Measurements from ENCODE around the gene ATF3. TPM values are rescaled to one million over a fixed set of nuclear protein-coding genes. Genes with fewer than 3 reads are reported as not detected.
A peak's percentile ranks its signal among the peaks of the same experiment; 100 is the strongest.
"Not testable (repeated sequence)": the region's sequence is repeated elsewhere in the genome, so short reads cannot be mapped to it uniquely, and the experiment has no call there.

ATF3 gene
- total RNA-seq, 2 donors from 2014 or later: 12.6 to 27.6 TPM

DNA sequence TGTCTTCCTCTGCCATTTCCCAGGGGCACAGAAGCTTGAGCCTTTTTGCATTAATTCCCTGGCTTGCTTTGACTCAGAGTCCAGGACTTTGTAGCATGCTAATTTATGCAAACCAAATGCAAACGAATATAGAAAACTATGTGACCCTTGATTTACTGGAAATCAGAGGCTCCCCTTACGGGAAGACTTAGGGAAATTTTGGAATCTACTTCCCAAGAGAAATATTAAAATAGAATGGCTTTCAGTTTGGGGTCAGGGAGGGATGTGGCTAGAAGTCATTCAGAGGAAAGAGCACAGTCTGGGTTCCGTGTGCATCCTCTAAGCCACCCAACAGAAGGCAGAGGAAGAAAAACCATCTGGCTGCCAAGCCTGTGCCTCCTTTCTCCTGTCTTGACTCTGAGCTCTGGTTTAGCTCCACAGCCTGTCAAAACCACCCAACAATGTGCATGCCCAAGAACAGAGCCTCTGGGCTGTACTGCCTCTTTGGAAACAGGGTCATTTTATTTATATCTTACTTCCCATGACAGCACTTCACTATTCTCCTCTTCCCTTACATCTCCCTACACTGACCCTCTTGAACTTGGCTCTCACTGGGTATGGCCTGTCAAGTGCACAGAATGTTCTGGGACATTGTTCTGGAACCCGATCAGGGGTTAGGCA, 30.1 kb downstream of the ATF3 start:
- TF ChIP-seq, protein P1, sequence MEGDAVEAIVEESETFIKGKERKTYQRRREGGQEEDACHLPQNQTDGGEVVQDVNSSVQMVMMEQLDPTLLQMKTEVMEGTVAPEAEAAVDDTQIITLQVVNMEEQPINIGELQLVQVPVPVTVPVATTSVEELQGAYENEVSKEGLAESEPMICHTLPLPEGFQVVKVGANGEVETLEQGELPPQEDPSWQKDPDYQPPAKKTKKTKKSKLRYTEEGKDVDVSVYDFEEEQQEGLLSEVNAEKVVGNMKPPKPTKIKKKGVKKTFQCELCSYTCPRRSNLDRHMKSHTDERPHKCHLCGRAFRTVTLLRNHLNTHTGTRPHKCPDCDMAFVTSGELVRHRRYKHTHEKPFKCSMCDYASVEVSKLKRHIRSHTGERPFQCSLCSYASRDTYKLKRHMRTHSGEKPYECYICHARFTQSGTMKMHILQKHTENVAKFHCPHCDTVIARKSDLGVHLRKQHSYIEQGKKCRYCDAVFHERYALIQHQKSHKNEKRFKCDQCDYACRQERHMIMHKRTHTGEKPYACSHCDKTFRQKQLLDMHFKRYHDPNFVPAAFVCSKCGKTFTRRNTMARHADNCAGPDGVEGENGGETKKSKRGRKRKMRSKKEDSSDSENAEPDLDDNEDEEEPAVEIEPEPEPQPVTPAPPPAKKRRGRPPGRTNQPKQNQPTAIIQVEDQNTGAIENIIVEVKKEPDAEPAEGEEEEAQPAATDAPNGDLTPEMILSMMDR (IDR thresholded peaks at IDR 0.05): no peak
- no peaks in the 10 kb centered on the region for H3K27me3 ChIP-seq
- peaks cover 0 to 45% of the 10 kb centered on the region in 2 donors for H3K4me1 ChIP-seq
- H3K36me3 ChIP-seq: no peaks in the 10 kb centered on the region
- peak overlapping the region; percentile 45 to 76 for H3K27ac ChIP-seq
- DNase-seq (ENCODE audit: low spot score): no peak
- H3K4me3 ChIP-seq: peak overlapping the region in 1 of 2 donors; percentile 26
- H3K9me3 ChIP-seq: no peaks in the 10 kb centered on the region

DNA sequence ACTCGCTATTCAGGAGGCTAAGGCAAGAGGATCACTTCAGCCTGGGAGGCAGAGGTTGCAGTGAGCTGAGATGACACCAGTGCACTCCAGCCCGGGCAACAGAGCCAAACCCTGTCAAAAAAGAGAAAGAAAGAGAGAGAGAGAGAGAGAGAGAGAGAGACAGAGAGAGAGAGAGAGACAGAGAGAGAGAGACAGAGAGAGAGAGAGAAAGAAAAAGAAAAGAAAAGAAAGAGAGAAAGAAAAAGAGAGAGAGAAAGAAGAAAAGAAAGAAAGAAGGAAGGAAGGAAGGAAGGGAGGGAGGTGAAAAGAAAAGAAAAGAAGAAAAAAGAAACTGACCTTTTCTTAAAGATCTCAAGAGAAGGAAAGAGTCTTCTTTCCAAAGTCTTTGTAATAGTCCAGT, 31.0 kb downstream of the ATF3 start:
- H3K9me3 ChIP-seq; H3K4me3 ChIP-seq; DNase-seq (ENCODE audit: low spot score); H3K27me3 ChIP-seq; H3K36me3 ChIP-seq: not testable (repeated sequence)
- peak overlapping the region; percentile 45 to 76 for H3K27ac ChIP-seq
- H3K4me1 ChIP-seq: peaks cover 0 to 45% of the 10 kb centered on the region in 2 donors

DNA sequence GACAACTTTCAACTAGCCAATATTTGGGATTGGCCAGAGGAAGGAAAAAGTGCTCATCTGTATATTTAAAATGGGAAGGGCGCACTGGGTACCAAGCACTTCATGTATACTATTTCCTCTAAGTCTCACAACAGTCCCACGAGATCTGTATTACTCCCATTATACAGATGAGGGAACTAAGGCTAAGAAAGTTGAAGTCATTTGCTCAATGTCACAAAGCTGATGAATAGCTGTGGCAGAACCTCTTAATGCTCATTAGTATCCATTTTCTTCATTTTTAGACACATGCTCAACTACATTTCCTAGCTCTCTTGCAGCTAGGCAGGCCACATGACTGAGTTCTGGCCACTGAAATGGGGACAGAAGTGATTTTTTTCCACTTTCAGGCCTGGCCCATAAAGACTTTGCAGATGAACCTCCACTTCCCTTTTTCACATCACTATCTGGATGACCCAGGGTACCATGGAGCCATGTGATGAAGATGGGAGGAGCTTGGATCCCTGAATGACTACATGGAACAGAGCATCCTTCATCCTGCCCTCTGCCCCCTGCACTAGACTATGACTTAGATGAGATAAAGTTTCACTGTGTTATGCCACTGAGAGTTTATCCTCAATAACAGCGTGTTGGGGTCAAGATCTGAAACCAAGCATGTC, 31.8 kb downstream of the ATF3 start:
- H3K36me3 ChIP-seq: no peaks in the 10 kb centered on the region
- H3K27me3 ChIP-seq: no peaks in the 10 kb centered on the region
- TF ChIP-seq, protein P1 (IDR thresholded peaks at IDR 0.05): no peak
- no peaks in the 10 kb centered on the region for H3K9me3 ChIP-seq
- H3K4me1 ChIP-seq: peaks cover 0 to 40% of the 10 kb centered on the region in 2 donors
- no peak overlapping the region for H3K27ac ChIP-seq
- no peak overlapping the region for H3K4me3 ChIP-seq
- no peak for DNase-seq (ENCODE audit: low spot score)

DNA sequence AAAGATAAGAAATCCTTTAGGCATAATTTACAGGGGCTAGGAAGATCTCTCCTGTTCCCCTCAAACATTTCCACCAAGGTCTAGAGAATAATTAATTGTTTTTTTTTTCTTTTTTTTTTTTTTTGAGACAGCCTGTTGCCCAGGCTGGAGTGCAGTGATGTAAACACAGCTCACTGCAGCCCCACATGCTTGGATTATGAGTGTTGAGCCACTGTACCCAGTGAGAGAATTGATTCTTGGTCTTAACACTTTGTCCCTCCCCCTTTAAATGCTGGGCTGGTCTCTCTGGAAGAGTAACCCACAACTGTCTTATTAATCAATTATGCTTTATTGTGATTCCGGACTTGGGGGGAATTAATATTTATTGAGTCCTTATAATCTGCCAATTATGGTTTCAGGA, 33.4 kb downstream of the ATF3 start:
- Histone ChIP-seq H3K36me3 (no peaks in the 10 kb centered on the region), H3K4me1 (peaks cover 0 to 24% of the 10 kb centered on the region in 2 donors), H3K27ac (no peak overlapping the region), H3K9me3 (no peaks in the 10 kb centered on the region), H3K27me3 (no peaks in the 10 kb centered on the region), H3K4me3 (no peak overlapping the region)
- DNase-seq (ENCODE audit: low spot score): no peak
- TF ChIP-seq, protein P1 (IDR thresholded peaks at IDR 0.05): no peak

DNA sequence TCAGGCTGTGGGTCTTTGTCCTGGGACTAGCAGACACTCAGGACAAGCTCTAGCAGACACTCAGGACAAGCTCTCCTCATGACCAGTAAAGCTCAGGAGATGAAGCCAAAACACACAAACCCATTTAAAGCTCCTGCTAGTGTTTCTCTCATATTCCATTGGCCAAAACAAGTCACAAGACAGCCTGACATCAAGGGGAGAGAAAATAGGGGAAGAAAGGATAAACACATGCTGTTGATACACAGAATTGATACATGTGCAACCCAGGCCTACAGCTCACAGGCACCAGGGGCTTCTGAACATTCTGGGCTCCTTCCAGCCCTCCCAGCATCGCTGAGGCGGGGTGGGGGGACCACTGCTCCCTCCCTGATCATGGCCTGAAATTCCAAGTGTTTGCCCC, 35.3 kb downstream of the ATF3 start:
- Histone ChIP-seq H3K4me1 (peaks cover 0 to 5% of the 10 kb centered on the region in 2 donors), H3K27ac (no peak overlapping the region), H3K9me3 (no peaks in the 10 kb centered on the region), H3K36me3 (no peaks in the 10 kb centered on the region), H3K27me3 (no peaks in the 10 kb centered on the region), H3K4me3 (no peak overlapping the region)
- TF ChIP-seq, protein P1 (IDR thresholded peaks at IDR 0.05): no peak
- no peak for DNase-seq (ENCODE audit: low spot score)

DNA sequence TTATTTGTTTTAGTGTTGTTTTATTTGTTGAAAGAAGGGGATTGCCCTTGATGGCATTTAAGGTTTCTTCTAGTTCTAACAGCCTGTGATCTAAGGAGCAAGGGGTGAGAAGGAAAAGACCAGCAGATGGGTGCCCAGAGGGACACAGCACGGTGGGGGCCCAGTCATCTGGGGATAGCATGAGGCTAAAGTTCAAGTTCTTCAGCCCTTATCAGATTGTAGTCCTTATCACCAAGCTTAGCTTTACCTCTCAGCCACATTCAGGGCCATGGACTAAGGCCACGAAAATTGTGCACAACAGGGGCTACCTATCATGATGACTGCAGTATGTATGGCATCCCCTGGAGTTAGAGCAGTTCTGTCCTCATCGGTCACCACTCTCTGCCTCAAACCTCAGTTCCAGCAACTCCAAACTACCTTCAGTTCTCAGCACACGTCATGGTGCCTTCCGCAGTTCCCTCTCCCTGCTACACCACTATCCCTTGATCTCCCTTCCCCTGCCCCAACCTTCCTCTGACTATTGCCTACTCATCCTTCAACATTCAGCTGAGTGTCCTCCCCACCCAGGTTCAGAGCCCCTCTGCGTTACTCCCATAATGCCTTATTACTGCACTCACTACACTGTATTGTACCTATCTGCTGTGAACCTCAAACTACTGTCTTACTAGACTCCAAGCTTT, 36.4 kb downstream of the ATF3 start:
- DNase-seq (ENCODE audit: low spot score): no peak
- Histone ChIP-seq H3K36me3 (no peaks in the 10 kb centered on the region), H3K27ac (no peak overlapping the region), H3K4me1 (no peaks in the 10 kb centered on the region), H3K4me3 (no peak overlapping the region), H3K27me3 (no peaks in the 10 kb centered on the region), H3K9me3 (no peaks in the 10 kb centered on the region)
- TF ChIP-seq, protein P1 (IDR thresholded peaks at IDR 0.05): no peak
